Stimulated activated CD4-positive, alpha-beta T cell treated with anti-CD3 and anti-CD28 coated beads, Interleukin-12 subunit alpha, Interleukin-12 subunit beta, amount 100 ng/mL, for 24 hours (primary cell): ENCODE data around the gene S100A13.
A peak's percentile ranks its signal among the peaks of the same experiment; 100 is the strongest.
"Not testable (repeated sequence)": the region's sequence is repeated elsewhere in the genome, so short reads cannot be mapped to it uniquely, and the experiment has no call there.

ENCODE experiments used
- DNase-seq, 2 experiments: peaks; one replicate each; pipeline ENCODE4 v3.0.0-alpha.2; 2020; ENCODE audit warnings: low read depth in 2 of 2

Gene S100A13

DNA sequence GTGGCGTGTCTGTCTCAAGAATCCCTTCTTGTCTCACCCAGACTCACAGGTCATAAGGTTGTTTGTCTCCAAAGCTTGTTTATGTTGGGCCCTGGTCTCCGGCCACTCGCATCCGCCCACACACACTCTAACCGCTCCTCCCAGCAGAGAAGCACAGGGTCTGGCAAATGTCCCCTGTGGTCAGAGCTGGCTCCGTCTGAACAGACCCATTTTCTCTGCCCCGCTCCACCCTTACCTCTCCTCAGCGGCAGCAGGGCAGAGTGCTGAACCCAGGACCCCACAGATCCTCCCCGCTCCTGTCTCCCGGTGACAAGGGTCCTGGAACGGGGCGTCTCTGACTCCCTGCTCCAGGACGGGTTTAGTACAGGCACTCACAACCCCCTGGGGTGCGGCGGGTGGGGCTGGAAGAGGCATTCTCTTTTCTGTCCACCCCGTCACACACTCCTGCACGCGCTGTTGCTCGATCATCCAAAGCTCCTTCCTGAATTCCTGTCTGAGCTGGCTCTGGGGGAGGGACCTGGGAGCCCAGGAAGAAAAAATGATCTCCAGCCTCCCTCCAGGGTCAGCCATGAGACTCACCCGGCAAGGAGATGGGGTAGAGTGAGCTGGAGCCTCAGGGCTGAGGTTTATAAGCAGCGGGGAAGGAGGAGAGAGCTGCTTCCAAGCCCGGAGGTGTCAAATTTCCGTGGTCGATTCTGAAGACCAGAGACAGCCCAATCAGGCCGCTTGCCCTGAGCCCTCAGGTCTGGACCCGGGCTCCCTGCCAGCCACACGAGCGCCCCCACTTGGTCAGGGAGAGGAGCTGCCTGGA lies at the start of gene S100A13:
Gene S100A13, minus strand, starts transcription at position 602 of the 811 bp plus-strand sequence. CDS start 1,033 bp downstream, outside the sequence.
- DNase-seq, result no peak

GRCh38 chr1:153673511-153673910 lies 46.2 kb upstream of the S100A13 start:
- no peak for DNase-seq

- DNase-seq, result peak; percentile 37 to 48
These were observed 44.5 kb upstream of the S100A13 start for GRCh38 chr1:153671628-153672353.

DNA sequence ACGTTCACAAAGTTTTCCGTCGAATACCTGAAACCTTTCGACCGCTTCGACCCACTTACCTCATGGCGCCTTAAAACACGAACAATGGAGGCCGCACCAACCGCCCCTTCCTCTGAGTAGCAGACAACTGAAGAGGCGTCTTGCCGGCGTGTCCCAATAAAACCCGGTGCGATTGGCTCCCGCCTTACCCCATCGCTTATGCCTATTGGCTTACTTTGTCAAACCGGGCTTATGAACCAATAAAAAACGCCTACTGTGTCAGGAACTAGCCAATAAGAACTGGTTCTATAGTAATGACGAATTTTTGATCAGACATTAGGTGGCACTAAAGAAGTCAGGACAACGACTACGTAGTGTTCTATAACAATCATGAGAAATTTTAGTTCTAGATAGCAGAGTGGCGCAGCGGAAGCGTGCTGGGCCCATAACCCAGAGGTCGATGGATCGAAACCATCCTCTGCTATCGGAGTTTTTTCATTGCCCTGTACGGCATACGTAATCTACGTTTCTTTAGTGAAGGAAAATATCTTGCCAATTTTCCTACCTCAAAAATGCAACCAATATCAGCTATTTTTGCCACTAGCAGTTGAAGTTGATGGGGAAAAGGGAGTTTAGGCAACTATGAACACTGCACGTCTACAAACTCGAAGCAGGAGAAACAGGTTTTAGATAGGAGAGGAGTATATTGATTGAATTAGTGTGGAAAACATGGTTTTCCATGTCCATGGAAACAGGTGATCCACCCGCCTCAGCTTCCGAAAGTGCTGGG lies 43.7 kb upstream of the S100A13 start, which contains the start of gene ILF2:
Gene ILF2, minus strand, starts transcription at position 135 of the 769 bp plus-strand sequence. Its CDS starts 71 bp downstream, at position 64.
- peak; percentile 94 to 97 for DNase-seq

GRCh38 chr1:153670257-153670858 lies 43.1 kb upstream of the S100A13 start:
- DNase-seq, result no peak

- no peak for DNase-seq
These were observed 42.3 kb upstream of the S100A13 start for GRCh38 chr1:153669606-153670005.

GRCh38 chr1:153668672-153669071 lies 41.4 kb upstream of the S100A13 start:
- not testable (repeated sequence) for DNase-seq

- DNase-seq, result no peak
These were observed 40.1 kb upstream of the S100A13 start for GRCh38 chr1:153667439-153667838.

DNA sequence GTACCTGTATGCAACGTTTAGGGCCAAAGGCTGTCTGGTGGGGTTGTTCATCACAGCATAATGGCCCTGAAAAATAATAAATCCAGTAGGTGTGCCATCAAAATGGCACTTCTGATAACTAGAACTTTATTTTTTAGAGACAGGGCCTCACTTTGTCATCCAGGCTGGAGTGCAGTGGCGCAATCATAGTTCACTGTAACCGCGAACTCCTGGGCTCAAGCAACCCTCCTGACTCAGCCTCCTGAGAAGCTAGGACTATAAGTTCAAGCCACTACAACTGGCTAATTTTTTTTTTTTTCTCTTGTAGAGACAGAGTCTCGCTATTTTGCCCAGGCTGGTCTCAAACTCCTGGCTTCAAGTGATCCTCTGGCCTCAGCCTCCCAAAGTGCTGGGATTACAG lies 35.9 kb upstream of the S100A13 start:
- DNase-seq, result no peak

DNA sequence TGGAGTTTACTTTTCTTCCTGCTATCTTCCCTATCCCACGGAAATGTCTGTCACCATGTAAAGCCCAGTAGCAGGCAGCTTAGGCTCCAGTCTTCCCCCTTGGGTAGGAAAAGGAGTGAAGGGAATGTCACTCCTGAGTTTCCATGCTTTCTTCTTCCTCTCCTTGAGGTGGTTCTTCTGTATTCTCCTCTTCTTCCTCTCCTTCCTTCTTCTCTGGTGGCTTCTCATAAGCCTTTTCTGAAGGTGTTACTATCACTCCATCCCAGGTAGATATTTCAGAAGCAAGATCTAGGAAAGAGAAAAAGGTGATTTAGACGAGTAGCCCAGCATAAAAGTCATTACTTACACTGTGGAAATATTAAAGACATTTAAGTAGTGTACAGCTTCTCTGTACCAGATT lies 35.0 kb upstream of the S100A13 start:
- DNase-seq, result no peak

GRCh38 chr1:153661111-153661708 lies 33.9 kb upstream of the S100A13 start:
- no peak for DNase-seq

GRCh38 chr1:153659656-153660055 lies 32.4 kb upstream of the S100A13 start:
- no peak for DNase-seq

- DNase-seq, result no peak
These were observed 31.9 kb upstream of the S100A13 start for GRCh38 chr1:153659175-153659534.

- DNase-seq, result peak; percentile 78 to 88
These were observed 31.3 kb upstream of the S100A13 start, which contains the start of gene SNAPIN for GRCh38 chr1:153658400-153659174. Gene SNAPIN (plus strand): TSS chr1:153658703. CDS start chr1:153658744, 41 bp downstream.

DNA sequence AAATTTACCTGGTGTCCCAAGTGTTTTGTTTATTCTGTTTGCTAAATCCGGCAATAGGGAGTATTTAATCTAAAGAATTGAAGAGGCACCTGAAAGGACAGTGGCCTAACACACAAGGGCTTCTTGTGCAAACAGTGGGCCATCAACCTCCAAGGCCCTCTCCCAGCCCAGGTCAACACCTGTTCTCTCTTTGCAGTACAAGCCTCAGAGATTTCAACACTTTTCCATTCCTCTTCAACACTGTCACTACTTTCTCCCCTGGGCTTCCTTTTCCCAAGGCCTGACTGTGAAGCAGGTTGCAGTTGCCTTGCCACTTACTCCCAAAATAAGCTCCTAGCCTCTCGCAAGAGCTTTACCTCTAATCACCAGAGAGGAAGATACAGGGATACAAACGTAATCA lies 28.0 kb upstream of the S100A13 start:
- DNase-seq, result no peak

DNA sequence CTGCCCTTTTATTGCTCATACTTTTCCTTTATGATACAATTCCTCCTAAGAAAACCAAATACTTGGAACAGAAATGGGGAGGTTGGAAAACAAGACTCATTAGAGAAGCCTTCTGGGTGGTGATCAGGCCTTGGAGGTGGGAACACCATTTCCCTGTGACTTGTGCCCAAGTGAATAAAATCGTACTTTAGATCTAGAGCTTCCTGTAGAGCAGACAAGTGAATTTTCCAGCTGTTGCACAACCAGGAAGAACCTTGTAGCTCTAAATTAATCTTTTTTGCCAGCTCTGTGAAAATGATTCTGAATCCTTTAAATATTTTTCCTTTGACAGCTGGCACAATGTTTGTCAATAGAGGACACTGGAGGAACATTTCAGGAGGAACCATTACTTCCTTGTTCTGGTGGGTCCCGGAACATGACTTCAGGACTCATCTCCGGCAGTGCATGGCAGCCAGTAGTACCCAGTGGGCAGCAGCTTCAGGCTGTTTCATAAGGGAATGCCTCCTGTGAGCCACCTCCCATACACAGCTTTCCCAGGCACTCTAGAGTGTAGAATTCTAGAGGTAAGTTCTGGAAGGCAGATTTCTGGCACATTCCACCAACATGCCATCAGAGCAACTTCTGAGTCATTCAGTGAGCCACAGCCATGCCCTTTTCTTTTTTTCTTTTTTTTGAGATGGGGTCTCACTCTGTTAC lies 25.6 kb upstream of the S100A13 start:
- no peak for DNase-seq

GRCh38 chr1:153651771-153652170 lies 24.5 kb upstream of the S100A13 start:
- no peak for DNase-seq

DNA sequence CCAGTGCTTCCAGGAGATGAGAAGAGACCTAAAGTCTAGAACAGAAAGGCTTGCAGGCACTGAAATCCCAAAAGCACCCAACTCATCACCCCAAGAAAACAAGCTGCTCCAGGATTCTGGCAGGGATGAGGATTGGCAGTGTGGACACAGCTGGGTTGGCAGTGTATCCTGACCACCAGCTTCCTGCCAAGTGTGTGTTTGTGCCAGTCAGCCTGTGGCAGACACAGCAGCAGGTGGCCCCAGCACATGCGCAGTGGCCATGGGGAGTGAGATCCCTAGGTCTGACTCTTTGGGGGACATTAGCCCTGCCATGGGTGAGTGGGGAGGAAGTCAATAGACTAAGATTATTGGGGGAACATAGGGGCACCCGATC lies 22.5 kb upstream of the S100A13 start:
- DNase-seq, result no peak

- no peak for DNase-seq
These were observed 22.0 kb upstream of the S100A13 start for GRCh38 chr1:153649137-153649862.
